NOMO-1 treated with DMSO at 0.1 percent for 48 hours (cell line): ENCODE measurements around the gene PARP15.

Experiments
- DNase-seq: peaks from one replicate; lab custom pipeline; 2025; ENCODE audit not compliant: unreplicated experiment; lab: John Stamatoyannopoulos, UW

Gene PARP15

GRCh38 chr3:122568755-122569154, 8.7 kb upstream of the PARP15 start:
- no peak for DNase-seq

DNA sequence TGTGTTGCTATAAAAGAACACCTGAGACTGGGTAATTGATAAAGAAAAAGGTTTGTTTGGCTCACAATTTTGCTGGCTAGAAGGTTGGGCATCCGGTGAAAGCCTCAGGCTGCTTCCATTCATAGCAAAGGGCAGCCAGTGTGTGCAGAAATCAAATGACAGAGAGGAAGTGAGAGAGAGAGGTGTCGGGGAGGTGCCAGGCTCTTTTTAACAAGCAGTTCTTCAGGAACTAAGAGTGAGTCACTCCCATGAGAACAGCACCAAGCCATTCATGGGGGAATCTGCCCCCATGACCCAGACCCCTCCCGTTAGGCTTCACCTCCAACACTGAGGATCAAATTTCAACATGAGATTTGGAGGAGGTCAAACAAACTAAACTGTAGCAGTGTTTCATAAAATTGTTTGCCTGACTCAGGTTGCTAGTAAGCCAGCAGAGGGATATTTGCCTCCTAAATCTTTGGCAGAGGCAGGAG, 4.5 kb upstream of the PARP15 start:
- DNase-seq = peak; percentile 82

DNA sequence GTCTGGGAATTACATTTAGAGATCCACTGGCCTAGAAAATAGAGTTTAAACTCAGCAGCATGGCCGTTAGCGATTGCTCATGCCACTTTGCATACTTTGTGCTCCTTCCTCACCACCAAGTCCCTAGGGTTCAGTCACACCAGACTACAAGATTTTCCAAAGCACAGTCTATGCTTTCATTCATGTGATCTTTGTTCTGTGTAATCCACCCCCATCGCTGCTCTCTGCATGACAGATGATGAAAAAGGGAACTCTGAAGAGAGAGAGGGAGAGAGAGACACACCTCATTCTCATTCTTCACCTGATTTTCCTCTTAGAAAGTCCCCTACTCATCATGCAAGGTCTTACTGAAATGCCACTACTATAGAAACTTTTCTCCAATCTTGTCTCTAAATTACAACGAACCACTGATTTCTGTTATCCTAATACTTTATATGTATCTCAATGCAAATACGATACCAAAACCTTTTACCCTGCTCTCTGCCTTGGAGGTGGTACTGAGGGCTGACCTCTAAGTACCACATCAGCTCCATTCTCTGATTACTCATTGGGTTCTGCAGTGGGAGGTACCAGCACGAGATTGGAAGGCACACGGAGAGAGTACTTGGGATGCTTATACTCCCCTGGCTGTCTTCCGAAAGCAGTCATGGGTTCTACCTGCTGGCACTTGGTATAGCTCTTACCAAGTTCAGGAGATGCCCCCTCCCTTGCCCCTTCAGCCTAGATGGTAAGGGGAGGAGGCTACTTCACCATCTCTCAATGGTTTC, 1.1 kb upstream of the PARP15 start:
- no peak for DNase-seq

GRCh38 chr3:122578069-122578740, 755 bp downstream of the PARP15 start:
- peak; percentile 12 for DNase-seq

DNA sequence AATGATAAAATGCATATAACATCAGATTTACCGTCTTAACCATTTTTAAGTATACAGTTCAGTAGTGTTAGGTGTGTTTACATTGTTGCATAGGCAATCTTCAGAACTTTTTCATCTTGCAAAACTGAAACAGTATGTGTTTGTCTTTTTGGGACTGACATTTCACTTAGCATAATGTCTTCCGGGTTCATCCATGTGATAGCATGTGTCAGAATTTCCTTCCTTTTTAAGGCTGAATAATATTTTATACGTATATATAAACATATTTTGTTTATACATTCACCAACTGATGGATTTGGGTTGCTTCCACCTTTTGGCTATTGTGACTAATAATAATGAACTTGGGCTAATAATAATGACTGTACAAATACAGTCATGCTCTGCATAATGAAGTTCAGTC, 3.0 kb downstream of the PARP15 start:
- DNase-seq = no peak

DNA sequence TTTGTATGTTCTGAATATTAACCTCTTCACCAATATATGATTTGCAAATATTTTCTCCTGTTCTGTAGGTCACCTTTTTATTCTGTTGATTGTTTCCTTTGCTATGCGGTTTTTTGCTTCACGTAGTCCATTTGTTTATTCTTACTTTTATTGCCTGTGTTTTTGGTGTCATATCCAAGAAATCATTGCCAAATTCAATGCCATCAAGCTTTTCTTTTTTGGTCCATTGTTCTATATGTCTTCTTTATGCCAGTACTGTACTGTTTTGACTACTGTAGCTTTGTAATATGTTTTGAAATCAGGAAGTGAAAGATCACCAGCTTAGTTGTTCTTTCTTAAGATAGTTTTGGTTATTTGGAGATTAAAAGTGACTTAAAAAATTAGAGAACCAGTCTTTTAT, 4.2 kb downstream of the PARP15 start:
- no peak for DNase-seq

DNA sequence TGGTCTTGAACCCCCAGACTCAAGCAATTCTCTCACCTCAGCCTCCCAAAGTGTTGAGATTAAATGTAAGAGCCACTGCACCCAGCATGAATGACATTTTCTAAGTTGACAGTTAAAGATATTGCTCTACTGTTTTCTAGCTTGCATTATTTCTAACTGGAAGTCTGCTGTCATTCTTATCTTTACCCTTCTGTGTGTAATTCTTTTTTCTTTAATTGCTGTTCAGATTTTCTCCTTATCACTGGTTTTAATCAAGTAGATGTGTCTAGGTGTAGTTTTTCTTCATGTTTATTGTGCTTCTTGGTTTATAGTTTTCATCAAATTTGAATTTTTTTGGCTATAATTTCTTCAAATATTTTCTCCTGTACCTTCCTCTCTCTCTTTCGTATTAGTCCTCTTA, 4.9 kb downstream of the PARP15 start:
- no peak for DNase-seq

DNA sequence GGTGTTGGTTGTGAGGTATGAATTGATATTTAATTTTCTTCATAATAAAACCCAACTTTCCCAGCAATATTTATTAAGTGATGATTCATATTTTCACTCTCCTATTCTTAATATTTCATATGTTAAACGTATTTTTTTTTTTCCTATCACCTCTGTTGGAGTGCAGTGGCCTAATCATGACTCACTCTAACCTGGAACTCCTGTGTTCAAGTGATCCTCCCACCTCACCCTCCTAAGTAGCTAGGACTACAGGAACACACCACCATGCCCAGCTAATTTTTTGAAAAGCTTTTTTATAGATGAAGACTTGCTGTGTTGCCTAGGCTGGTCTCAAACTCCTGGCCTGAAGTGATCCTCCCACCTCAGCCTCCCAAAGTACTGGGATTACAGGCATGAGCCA, 8.6 kb downstream of the PARP15 start:
- DNase-seq = no peak

GRCh38 chr3:122586773-122587485, 9.5 kb downstream of the PARP15 start:
- DNase-seq = no peak

GRCh38 chr3:122587572-122587971, 10.1 kb downstream of the PARP15 start:
- no peak for DNase-seq

GRCh38 chr3:122589297-122589696, 11.8 kb downstream of the PARP15 start:
- DNase-seq = peak; percentile 70

- no peak for DNase-seq
Observed at GRCh38 chr3:122590610-122591009, 13.2 kb downstream of the PARP15 start.

DNA sequence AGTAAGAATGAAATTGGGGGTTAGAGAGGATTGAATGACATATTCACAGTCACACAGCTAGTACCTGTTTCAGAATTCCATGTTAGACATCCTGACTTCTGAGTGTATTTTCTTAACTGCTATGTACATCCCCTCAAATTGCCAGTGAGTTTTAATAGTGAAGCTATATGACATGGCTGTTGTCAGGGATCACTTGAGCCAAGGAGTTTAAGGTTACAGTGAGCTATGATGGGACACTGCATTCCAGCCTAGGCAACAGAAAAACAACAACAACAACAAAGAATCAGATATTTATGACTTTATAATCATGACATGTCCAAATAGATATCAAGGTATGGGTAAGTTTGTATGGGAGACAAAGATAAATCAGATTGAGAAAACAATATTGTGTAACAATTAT, 16.6 kb downstream of the PARP15 start:
- no peak for DNase-seq

DNA sequence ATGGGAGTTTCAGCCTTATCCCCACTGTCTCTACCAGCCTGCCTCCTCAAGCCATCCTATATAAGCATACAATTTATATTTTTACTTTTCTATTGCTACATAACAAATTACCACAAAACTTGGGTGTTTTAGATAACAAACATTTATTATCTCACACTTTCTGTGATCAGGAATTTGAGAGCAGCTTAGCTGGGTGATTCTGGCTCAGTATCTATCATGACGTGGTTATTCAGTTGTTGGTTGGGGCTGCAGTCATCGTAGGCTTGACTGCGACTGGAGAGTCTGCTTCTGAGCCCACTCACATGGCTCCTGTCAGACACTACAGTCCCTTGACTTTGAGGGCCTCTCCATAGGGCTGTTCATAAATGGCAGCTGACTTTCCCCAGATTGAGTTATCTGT, 20.7 kb downstream of the PARP15 start:
- no peak for DNase-seq

DNA sequence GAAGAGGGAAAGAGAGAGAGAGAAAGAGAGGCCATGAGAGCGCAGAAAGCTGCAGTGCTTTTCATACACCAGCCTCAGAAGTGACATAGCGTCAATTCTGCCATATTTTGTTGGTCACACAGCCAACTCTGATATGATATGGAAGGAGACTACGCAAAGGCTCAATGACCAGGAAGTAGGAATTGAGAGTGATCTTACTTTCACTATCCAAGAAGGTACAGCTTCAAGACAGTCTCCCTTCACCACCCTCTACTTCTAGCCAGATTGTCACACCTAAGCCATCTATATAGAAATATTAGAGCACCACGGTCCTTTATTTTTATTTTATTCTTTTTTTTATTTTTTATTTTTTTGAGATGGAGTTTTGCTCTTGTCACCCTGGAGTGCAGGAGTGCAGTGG, 21.1 kb downstream of the PARP15 start:
- DNase-seq = no peak

- peak; percentile 7 for DNase-seq
Observed at GRCh38 chr3:122602011-122602710, 24.7 kb downstream of the PARP15 start.

DNA sequence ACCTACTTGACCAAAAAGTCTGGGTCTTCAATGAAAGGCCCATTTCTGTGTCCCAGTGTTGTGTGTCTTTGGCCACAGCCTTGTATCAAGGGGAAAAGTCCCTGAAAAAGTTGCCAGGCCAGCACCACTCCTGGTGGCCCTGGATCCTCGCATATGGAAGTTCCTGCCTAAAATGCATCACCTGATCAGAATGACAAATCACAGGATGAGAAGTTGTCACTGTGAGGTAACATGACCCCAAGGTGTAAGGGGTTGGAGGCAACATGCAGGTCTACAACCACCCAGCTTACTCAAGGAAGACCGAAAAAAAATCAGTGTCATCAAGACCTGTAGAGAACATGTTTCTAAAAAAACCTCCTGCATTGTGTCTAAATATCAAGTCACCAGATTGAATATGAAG, 25.6 kb downstream of the PARP15 start:
- no peak for DNase-seq

GRCh38 chr3:122606330-122606729, 28.9 kb downstream of the PARP15 start:
- DNase-seq = no peak

GRCh38 chr3:122608916-122609315, 31.5 kb downstream of the PARP15 start:
- no peak for DNase-seq

DNA sequence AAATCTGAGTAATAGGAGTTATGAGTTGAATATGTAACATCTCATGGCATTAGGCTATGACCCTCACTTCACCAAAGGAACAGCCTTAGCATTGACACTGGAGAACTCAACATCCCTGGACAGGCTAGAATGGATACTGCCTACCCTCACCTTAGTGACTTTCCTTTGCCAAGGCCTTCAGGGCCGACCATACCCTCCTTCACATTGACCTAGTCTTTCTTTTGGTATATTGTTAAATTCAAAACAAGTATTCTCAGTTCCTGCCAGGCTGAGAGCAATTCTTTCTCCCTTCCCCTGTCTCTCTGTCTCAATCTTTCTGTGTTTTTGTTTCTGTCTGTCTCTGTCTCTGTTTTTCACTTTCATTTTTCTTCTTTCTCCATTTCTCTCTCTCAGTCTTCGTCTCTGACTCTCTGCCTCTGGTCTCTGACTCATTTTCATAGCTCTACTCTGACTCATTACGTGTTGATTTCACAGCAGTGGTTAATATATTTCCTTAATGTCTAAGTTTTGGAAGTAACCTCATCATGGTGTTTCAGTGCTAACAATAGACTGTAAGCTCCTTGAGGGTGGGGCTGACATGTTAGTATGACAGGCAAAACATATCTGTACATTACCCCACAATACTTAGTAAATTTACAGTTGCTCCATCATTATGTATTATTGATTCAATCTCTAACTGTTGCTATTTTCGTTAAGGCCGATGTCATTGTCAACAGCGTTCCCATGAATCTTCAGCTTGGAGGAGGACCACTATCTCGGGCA, 32.5 kb downstream of the PARP15 start:
- DNase-seq = peak; percentile 71

GRCh38 chr3:122612696-122613095, 35.2 kb downstream of the PARP15 start:
- DNase-seq = no peak
